Stimulated activated CD8-positive, alpha-beta memory T cell treated with anti-CD3 and anti-CD28 coated beads, Interleukin-12 subunit alpha, Interleukin-12 subunit beta, amount 100 ng/mL, for 4 hours (primary cell): Measurements from ENCODE around the gene DLGAP1.
"Not testable (repeated sequence)": the region's sequence is repeated elsewhere in the genome, so short reads cannot be mapped to it uniquely, and the experiment has no call there.

ENCODE experiments used
- DNase-seq: peaks from one replicate; pipeline ENCODE4 v3.0.0-alpha.2; 2020; ENCODE audit warnings: low read depth

DLGAP1 gene

DNA sequence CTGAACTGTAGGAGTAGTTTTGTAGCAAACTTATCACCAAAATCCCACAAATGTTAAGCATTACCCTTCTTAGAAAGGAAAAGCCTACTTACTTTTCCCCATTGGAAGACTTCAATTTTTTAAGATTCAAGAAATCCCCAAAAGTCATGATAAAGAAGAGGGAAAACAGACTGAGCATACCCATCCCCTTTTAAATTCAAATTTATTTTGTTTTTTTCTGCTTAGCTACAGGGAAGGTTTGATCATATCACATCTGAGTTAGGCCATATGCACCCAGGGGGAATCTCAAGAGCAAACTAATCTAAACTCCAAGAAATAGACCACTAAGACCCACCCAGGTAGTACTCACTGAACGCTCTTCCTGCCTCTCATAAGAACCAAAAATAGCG, 830.6 kb downstream of the DLGAP1 start:
- DNase-seq = no peak

DNA sequence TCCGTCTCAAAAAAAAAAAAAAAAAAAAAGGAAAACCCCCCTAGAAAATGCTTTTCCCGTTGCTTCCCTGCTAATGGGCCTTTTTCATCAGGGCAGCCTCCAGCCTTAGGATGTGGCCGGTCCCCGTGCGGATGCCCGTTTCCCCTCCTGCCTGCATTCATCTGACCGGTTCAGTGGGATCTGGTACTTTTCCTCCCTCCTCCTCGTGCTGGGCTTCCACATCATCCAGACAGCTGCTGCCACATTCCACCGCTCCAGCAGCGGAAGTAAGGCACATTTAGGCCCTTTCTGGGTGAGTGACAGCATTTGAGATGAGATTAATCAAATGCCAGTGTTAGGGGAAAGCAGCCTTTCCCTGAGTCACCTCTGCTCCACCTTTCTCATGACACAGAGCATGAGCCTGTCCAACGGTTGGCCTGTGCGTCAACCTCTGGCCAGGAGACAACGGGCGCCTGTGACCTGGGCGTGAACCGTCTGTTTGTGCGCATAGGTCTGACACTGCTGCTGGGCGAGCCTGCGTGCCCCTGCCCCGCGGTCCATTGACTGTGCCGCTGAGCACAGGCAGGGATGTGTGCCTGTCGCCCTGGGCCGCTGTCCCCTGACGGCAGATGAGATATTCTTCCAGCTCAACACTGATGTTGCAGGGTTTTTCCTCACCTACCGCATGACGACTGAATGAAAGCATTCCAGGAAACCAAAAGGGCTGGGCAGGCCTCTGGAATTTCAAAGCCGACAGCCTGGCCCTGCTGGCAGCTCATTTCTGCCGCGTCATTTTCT, 831.1 kb downstream of the DLGAP1 start:
- no peak for DNase-seq

DNA sequence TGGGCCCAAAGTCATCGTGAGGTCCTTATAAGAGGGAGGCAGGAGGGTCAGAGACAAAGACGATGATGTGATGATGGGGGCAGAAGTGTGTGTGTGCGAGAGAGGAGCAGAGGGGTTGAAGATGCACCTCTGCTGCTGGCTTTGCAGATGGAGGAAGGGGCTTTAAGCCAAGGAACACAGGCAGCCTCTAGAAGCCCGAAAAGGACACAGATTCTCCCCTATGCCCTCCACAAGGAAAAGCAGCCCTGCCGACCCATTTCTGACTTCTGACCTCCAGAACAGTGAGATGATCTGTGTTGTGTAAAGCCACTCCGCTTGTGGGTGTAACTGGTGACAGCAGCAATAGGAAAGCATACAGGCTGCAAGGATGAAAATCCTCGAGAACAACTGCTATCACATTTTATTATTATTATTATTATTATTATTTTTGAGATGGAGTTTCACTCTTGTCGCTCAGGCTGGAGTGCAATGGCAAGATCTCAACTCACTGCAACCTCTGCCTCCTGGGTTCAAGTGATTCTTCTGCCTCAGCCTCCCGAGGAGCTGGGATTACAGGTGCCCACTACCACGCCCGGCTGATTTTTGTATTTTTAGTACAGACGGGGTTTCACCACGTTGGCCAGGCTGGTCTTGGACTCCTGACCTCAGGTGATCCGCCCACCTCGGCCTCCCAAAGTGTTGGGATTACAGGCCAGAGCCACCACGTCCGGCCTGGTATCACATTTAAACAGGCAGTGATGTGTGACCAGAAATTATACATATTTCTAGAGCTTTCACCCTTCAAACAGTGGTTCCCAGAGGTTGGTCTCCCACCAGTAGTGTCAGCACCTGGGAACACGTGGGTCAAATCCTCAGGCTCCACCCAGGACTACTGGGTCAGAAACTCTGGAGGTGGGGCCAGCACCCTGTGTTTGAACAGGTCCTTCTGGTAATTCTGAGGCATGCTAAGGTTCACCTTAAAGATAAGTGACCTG, 834.7 kb downstream of the DLGAP1 start:
- DNase-seq = no peak

DNA sequence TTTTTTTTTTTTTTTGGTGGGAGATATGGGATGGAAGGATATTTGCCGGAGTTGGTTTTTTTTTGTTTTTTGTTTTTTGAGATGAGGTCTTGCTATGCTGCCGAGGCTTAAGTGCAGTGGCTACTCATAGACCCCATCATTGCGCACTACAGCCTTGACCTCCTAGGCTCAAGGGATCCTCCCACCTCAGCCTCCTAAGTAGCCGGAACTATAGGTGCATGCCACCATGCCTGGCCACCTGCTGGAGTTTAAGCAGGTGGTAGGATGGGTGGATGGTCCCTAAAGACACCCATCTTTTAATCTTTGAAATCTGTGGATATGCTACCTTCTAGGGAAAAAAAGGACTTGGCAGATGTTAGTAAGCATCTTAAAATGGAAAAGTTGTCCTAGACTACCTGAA, 835.4 kb downstream of the DLGAP1 start:
- DNase-seq = no peak

GRCh38 chr18:3619222-3619621, 835.9 kb downstream of the DLGAP1 start:
- DNase-seq = no peak

DNA sequence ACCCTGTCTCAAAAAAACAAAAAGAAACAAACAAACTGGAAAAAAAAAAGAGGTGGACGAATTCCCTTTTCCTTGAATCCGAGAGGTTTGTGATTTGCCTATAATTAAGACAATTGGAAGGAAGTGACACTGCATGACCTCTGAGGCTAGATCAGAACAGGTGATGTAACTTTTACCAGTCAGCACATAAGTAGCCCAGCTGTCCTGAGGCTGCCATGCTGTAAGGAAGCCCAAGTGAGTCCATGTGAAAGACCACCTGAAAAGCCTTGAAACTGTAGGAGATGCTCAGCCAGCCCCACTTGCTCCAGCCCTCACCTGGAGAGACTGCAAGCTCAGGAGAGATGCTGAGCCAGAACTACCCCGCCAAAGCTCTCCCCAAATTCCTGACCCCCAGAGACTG, 838.4 kb downstream of the DLGAP1 start:
- DNase-seq = no peak

GRCh38 chr18:3616142-3616541, 839.0 kb downstream of the DLGAP1 start:
- DNase-seq = no peak

- no peak for DNase-seq
These were observed 839.6 kb downstream of the DLGAP1 start for GRCh38 chr18:3615374-3615985.

- no peak for DNase-seq
These were observed 842.8 kb downstream of the DLGAP1 start for GRCh38 chr18:3612315-3612714.

GRCh38 chr18:3611313-3612090, 843.6 kb downstream of the DLGAP1 start:
- no peak for DNase-seq

GRCh38 chr18:3610813-3611212, 844.3 kb downstream of the DLGAP1 start:
- DNase-seq = no peak

GRCh38 chr18:3610188-3610708, 844.9 kb downstream of the DLGAP1 start:
- DNase-seq = no peak

- DNase-seq = no peak
These were observed 846.6 kb downstream of the DLGAP1 start for GRCh38 chr18:3608488-3608887.

GRCh38 chr18:3608099-3608453, 847.0 kb downstream of the DLGAP1 start:
- not testable (repeated sequence) for DNase-seq

DNA sequence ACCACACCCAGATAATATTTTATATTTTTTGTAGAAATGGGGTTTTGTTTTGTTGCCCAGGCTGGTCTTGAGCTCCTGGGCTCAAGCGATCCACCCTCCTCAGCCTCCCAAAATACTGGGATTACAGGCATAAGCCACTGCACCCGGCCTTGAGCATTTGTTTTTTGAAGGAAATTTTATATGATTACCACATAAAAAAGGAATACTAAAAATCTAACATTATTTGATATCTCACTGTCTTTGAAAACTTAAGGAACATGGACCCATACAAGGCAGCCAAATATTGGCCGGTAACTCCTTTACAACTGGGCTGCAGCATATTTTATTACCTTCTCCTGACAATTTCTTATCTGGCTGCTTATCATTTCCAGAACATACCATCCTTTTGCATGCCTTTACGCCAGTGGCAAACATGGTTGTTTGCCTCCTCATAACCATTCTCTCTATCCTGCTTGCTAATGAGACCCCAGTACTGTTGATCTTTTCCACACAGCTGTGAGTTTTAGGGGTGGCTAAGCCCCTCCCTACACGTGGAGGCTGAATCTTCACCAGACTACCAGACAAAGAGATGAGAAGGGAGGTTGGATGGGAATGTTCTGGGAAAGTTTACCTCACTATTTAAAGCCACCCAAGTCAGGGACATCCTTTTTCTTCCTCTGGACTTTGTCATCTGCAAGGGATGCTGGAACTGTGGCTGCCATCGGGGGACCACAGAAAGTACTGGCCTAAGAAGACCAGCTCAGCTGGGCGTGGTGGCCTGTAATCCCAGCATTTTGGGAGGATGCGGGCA, 847.6 kb downstream of the DLGAP1 start:
- DNase-seq = no peak

- not testable (repeated sequence) for DNase-seq
These were observed 848.2 kb downstream of the DLGAP1 start for GRCh38 chr18:3606863-3607262.

DNA sequence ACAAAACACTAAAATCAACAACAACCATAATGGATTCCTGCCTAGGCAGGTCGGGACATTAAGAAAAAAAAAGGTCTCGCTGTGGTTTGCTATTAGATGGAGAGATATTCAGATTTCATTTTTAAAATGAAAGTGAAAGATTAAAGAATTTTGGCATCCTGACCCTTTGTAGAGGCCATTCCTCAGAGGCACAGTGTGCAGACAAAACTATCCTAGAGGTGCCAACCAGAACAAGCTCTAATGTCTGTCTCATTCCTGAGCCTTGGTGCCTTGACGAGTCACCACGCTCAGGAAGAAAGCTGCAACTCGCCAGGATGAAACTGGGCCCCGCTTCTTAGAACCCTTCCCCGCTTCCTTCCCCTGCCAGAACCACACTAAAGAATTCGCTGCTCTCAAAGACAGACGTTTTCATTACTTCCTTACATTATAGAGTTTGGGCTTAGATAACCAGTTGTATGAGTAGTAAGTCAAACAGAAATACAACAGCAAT, 849.1 kb downstream of the DLGAP1 start:
- no peak for DNase-seq

GRCh38 chr18:3605486-3605952, 849.6 kb downstream of the DLGAP1 start:
- DNase-seq = no peak

- no peak for DNase-seq
These were observed 850.4 kb downstream of the DLGAP1 start for GRCh38 chr18:3604498-3605408.

GRCh38 chr18:3604235-3604497, 850.9 kb downstream of the DLGAP1 start:
- DNase-seq = no peak
